Measurements from ENCODE around the gene TNK1. TPM values are rescaled to one million over a fixed set of nuclear protein-coding genes. Genes with fewer than 3 reads are reported as not detected.
"Not testable (repeated sequence)": the region's sequence is repeated elsewhere in the genome, so short reads cannot be mapped to it uniquely, and the experiment has no call there.

The TNK1 gene
- total and polyA plus RNA-seq, 3 donors from 2014 or later = 3.7 to 6.8 (median 4.0) TPM

- TF ChIP-seq CTCF (IDR thresholded peaks at IDR 0.05) = no peak
- TF ChIP-seq POLR2A (IDR thresholded peaks at IDR 0.05) = no peak
- no peak for DNase-seq
- H3K4me1 ChIP-seq = no peaks in the 10 kb centered on the region
- H3K27me3 ChIP-seq = no peaks in the 10 kb centered on the region
- H3K36me3 ChIP-seq (ENCODE audit: low read depth, missing control alignments) = no peaks in the 10 kb centered on the region
- intact Hi-C loops (cut with DNase I; ENCODE audit: low total_unique reads) = no loop called here
- no peaks in the 10 kb centered on the region for H3K9me3 ChIP-seq
- no peak overlapping the region for H3K27ac ChIP-seq
- no peak overlapping the region for H3K4me3 ChIP-seq
- 89 to 94% methylated on average over 6 of the region's 6 CpGs for WGBS, 2 donors
Measured at GRCh38 chr17:7363311-7363710, 17.6 kb upstream of the TNK1 start.

DNA sequence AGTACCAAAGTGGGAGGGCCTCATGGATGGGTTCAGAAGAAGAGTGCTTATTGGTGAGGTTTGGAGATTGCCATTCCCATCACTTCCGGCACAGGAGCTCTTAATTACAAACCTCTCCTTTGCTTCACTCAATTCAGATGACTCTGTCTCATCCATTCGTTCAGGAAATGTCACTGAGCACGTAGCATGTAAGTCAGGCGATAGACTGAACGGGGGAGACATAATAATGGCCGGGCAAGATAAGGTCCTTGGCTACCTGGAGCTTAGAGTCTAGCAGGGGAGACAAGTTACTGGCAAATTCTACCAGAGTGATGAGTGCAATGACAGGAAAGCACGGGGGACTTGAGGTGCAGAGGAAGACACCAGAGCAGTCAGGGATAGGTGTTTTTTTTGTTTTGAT is 14.9 kb upstream of the TNK1 start:
- WGBS, 2 donors = 85 to 87% methylated on average over 6 of the region's 7 CpGs
- H3K27me3 ChIP-seq; H3K4me3 ChIP-seq; intact Hi-C loops (cut with DNase I; ENCODE audit: low total_unique reads); H3K27ac ChIP-seq; DNase-seq; H3K9me3 ChIP-seq; H3K36me3 ChIP-seq (ENCODE audit: low read depth, missing control alignments); H3K4me1 ChIP-seq: not testable (repeated sequence)

GRCh38 chr17:7367083-7367482 is 13.8 kb upstream of the TNK1 start:
- intact Hi-C loops (cut with DNase I; ENCODE audit: low total_unique reads) = no loop called here
- no peak overlapping the region for H3K27ac ChIP-seq
- H3K4me3 ChIP-seq = no peak overlapping the region
- WGBS, 2 donors = 82 to 85% methylated on average over 8 of the region's 8 CpGs
- H3K36me3 ChIP-seq (ENCODE audit: low read depth, missing control alignments) = no peaks in the 10 kb centered on the region
- no peaks in the 10 kb centered on the region for H3K9me3 ChIP-seq
- no peaks in the 10 kb centered on the region for H3K27me3 ChIP-seq
- no peaks in the 10 kb centered on the region for H3K4me1 ChIP-seq
- TF ChIP-seq CTCF (IDR thresholded peaks at IDR 0.05) (no peak), POLR2A (IDR thresholded peaks at IDR 0.05) (no peak)
- DNase-seq = no peak

GRCh38 chr17:7367918-7368598 is 12.8 kb upstream of the TNK1 start:
- Histone ChIP-seq H3K27ac (no peak overlapping the region), H3K36me3 (ENCODE audit: low read depth, missing control alignments) (no peaks in the 10 kb centered on the region), H3K9me3 (no peaks in the 10 kb centered on the region), H3K4me1 (no peaks in the 10 kb centered on the region), H3K27me3 (no peaks in the 10 kb centered on the region), H3K4me3 (no peak overlapping the region)
- TF ChIP-seq CTCF (IDR thresholded peaks at IDR 0.05) (no peak), POLR2A (IDR thresholded peaks at IDR 0.05) (no peak)
- 73 to 74% methylated on average over 13 of the region's 13 CpGs for WGBS, 2 donors
- intact Hi-C loops (cut with DNase I; ENCODE audit: low total_unique reads) = no loop called here
- no peak for DNase-seq

DNA sequence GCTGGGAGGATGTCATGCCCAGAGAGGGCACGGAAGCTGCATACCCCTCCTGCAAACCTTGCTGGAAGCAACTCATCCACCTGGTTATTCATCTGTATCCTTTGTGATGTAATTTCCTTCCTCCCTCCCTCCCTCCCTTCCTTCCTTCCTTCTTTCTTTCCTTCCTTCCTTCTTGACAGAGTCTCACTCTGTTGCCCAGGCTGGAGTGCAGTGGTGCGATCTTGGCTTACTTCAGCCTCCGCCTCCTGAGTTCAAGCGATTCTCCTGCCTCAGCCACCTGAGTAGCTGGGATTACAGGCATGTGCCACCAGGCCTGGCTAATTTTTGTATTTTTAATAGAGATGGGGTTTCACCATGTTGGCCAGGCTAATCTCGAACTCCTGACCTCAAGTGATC is 12.3 kb upstream of the TNK1 start:
- H3K9me3 ChIP-seq; intact Hi-C loops (cut with DNase I; ENCODE audit: low total_unique reads); H3K4me3 ChIP-seq; H3K27me3 ChIP-seq; DNase-seq; H3K4me1 ChIP-seq; H3K27ac ChIP-seq; H3K36me3 ChIP-seq (ENCODE audit: low read depth, missing control alignments): not testable (repeated sequence)
- 85 to 97% methylated on average over 5 of the region's 5 CpGs for WGBS, 2 donors

DNA sequence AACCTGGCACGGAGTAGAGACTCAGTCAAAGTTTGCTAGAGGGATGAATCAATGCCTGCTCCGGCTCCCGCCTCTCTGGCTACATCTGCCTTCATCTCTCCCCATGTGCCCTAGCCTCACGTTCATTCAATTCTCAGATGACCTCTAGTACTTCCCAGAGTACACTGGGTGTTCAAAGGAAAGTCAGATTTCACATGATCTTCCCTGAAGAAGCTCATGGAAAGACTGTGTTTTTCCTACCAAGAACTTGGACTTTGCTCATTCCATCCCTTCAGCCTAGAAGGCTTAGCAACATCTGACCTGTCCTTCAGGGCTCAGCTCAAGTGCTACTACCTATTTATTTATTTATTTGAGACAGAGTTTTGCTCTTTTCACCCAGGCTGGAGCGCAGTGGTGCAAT is 11.1 kb upstream of the TNK1 start:
- no peak overlapping the region for H3K4me3 ChIP-seq
- TF ChIP-seq CTCF (IDR thresholded peaks at IDR 0.05) = no peak
- no peak for TF ChIP-seq POLR2A (IDR thresholded peaks at IDR 0.05)
- 86% methylated on average over 5 of the region's 5 CpGs for WGBS, 2 donors
- H3K4me1 ChIP-seq = no peaks in the 10 kb centered on the region
- H3K27me3 ChIP-seq = no peaks in the 10 kb centered on the region
- no peaks in the 10 kb centered on the region for H3K36me3 ChIP-seq (ENCODE audit: low read depth, missing control alignments)
- no peak overlapping the region for H3K27ac ChIP-seq
- DNase-seq = no peak
- intact Hi-C loops (cut with DNase I; ENCODE audit: low total_unique reads) = no loop called here
- H3K9me3 ChIP-seq = no peaks in the 10 kb centered on the region

All from testis (tissue), 3 donors.